ENCODE data around the gene TRAIP. TPM values are rescaled to one million over a fixed set of nuclear protein-coding genes. Genes with fewer than 3 reads are reported as not detected.

TRAIP gene
- total RNA-seq, 1 experiment from 2014 or later: 17.8 TPM

GRCh38 chr3:49895791-49896190, 39.4 kb upstream of the TRAIP start:
- POLR2A ChIA-PET (ENCODE audit: low non-redundant PET): no interaction called here
- H3K9me3 ChIP-seq (ENCODE audit: low read depth, low read length, poor library complexity, severe bottlenecking): no peaks in the 10 kb centered on the region
- H3K36me3 ChIP-seq (ENCODE audit: insufficient read depth, low read length, poor library complexity, severe bottlenecking): no peaks in the 10 kb centered on the region
- CTCF ChIA-PET: no interaction called here
- DNase-seq (ENCODE audit: low spot score): no peak
- TF ChIP-seq CTCF (conservative IDR thresholded peaks at IDR 0.05; ENCODE audit: low read depth, low read length) (no peak), EZH2 (IDR thresholded peaks at IDR 0.05; ENCODE audit: borderline replicate concordance, low read depth, low read length, poor library complexity, severe bottlenecking) (no peak)
- H3K27me3 ChIP-seq (replicated peaks; ENCODE audit: insufficient read depth, low read depth, low read length, poor library complexity): no peaks in the 10 kb centered on the region
- intact Hi-C loops (cut with micrococcal nuclease; ENCODE audit: unreplicated experiment): no loop called here
- H3K4me1 ChIP-seq (ENCODE audit: insufficient read depth, low read length, poor library complexity, severe bottlenecking): no peaks in the 10 kb centered on the region
- BruUV-seq (replicated peaks): no TSS peak
- no peak overlapping the region for H3K27ac ChIP-seq (ENCODE audit: low read depth, low read length, poor library complexity, severe bottlenecking)
- H3K4me3 ChIP-seq (ENCODE audit: low read depth, low read length, poor library complexity, severe bottlenecking): no peak overlapping the region

GRCh38 chr3:49889296-49889695, 32.9 kb upstream of the TRAIP start:
- CTCF ChIA-PET: no interaction called here
- H3K36me3 ChIP-seq (ENCODE audit: insufficient read depth, low read length, poor library complexity, severe bottlenecking): no peaks in the 10 kb centered on the region
- no TSS peak for BruUV-seq (replicated peaks)
- H3K27me3 ChIP-seq (replicated peaks; ENCODE audit: insufficient read depth, low read depth, low read length, poor library complexity): no peaks in the 10 kb centered on the region
- H3K4me3 ChIP-seq (ENCODE audit: low read depth, low read length, poor library complexity, severe bottlenecking): no peak overlapping the region
- POLR2A ChIA-PET (ENCODE audit: low non-redundant PET): no interaction called here
- H3K4me1 ChIP-seq (ENCODE audit: insufficient read depth, low read length, poor library complexity, severe bottlenecking): no peaks in the 10 kb centered on the region
- H3K9me3 ChIP-seq (ENCODE audit: low read depth, low read length, poor library complexity, severe bottlenecking): no peaks in the 10 kb centered on the region
- intact Hi-C loops (cut with micrococcal nuclease; ENCODE audit: unreplicated experiment): no loop called here
- no peak for TF ChIP-seq EZH2 (IDR thresholded peaks at IDR 0.05; ENCODE audit: borderline replicate concordance, low read depth, low read length, poor library complexity, severe bottlenecking)
- TF ChIP-seq CTCF (conservative IDR thresholded peaks at IDR 0.05; ENCODE audit: low read depth, low read length): no peak
- H3K27ac ChIP-seq (ENCODE audit: low read depth, low read length, poor library complexity, severe bottlenecking): no peak overlapping the region
- DNase-seq (ENCODE audit: low spot score): no peak

- Histone ChIP-seq H3K4me3 (ENCODE audit: low read depth, low read length, poor library complexity, severe bottlenecking) (no peak overlapping the region), H3K4me1 (ENCODE audit: insufficient read depth, low read length, poor library complexity, severe bottlenecking) (no peaks in the 10 kb centered on the region), H3K9me3 (ENCODE audit: low read depth, low read length, poor library complexity, severe bottlenecking) (no peaks in the 10 kb centered on the region), H3K36me3 (ENCODE audit: insufficient read depth, low read length, poor library complexity, severe bottlenecking) (no peaks in the 10 kb centered on the region), H3K27ac (ENCODE audit: low read depth, low read length, poor library complexity, severe bottlenecking) (no peak overlapping the region), H3K27me3 (replicated peaks; ENCODE audit: insufficient read depth, low read depth, low read length, poor library complexity) (no peaks in the 10 kb centered on the region)
- ChIA-PET CTCF (no interaction called here), POLR2A (ENCODE audit: low non-redundant PET) (no interaction called here)
- no peak for DNase-seq (ENCODE audit: low spot score)
- intact Hi-C loops (cut with micrococcal nuclease; ENCODE audit: unreplicated experiment): no loop called here
- TF ChIP-seq CTCF (conservative IDR thresholded peaks at IDR 0.05; ENCODE audit: low read depth, low read length) (no peak), EZH2 (IDR thresholded peaks at IDR 0.05; ENCODE audit: borderline replicate concordance, low read depth, low read length, poor library complexity, severe bottlenecking) (no peak)
- BruUV-seq (replicated peaks): no TSS peak
Observed at GRCh38 chr3:49886922-49887265, 30.5 kb upstream of the TRAIP start.

Measured in A673 (cell line).